Measurements from ENCODE around the gene TLL1.

Gene TLL1

DNA sequence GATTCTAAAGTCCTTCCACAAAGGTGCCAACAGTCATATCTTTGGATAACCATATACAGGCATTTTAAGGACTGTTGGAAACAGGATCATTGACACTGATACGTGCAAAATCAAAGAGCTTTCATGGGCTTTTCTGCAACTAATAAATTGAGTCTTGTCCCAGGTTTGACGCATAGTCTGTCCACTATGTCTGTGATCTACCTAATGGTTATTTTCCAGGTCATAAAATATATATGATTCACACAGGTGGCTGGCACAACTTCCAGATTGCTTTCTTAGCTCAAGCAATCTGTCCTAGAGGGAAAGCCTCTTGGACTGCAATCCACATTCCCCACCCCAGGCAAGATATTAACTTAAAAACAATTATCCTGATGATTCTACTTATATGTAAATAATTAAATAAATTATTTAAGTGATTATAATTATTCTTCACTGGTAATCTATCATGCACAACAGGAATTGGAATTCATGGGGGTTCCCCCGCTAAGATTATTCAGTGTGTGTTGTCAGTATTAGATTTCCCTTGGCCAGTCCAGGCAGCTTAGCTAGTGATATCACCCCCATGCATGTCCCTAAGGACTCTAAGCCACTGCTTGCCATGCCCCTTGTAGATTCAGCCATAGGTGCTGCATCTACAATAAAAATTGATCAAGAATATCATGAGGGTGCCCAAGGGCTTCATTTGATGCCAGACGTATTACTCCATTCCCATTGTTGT is 97.8 kb downstream of the TLL1 start:
- no peak for DNase-seq (ENCODE audit: low read depth in 2 of 3, low spot score in 2 of 3)

DNA sequence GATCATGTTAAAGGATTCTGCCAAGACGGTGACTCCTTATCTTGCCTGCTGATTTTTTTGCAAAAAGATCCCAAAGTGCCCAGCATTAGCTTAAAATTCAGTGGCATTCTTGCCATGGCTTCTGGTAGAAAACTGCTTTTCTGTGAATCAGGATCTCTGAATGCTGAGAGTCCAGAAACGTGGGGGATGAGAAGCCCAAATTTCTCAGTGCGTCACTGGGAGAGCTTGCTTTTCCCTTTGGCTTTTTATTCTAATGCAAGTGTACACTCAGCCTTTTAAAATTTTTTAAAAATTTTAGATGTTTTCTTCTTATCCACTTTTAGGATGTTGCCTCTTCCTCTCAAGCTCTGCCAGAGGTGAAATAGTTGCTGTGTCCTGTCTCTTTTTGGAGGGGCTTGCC is 98.4 kb downstream of the TLL1 start:
- no peak for DNase-seq (ENCODE audit: low read depth in 2 of 3, low spot score in 2 of 3)

DNA sequence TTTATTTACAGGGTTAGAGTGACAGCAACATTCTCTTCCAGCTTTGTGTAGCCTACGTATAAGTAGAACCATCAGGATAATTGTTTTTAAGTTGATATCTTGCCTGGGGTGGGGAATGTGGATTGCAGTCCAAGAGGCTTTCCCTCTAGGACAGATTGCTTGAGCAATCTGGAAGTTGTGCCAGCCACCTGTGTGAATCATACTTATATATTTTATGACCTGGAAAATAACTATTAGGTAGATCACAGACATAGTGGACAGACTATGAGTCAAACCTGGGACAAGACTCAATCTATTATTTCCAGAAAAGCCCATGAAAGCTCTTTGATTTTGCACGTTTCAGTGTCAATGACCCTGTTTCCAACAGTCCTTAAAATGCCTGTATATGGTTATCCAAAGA is 98.9 kb downstream of the TLL1 start:
- no peak for DNase-seq (ENCODE audit: low read depth in 2 of 3, low spot score in 2 of 3)

DNA sequence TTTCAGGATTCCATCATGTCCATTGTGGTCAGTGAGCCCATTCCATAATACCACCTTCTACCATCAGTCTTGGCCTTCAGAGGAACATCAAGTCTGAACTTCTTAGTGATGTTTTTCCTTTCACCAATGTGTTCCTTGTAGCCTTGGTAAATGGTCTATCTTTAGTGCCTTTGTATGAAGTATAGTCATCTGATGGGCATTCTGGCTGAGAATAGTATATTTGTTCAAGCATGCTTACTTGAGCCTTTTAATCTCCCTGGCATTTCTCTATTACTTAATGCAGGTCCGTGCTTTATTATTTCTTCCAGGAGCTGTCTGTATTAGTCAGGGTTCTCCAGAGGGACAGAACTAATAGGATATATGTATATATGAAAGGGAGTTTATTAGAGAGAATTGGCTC is 99.7 kb downstream of the TLL1 start:
- DNase-seq (ENCODE audit: low read depth in 2 of 3, low spot score in 2 of 3), result no peak

DNA sequence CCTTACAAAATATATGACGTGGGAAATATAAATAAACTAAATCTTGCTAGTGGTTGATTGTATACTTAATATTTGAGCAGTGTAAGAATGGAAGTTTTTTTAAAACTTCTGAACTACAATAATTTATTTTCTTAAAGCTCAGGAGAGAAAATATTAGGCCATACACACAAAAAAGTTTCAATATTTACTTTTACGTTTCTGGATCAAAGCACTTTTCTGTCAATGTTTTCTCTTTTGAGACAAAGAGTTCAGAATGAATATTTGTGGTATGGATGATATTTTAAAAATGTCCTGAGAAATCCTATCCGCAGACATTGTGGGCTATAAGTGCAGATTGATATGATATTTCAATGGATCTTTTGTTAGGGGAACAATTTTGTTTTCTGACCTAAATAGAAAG is 109.9 kb downstream of the TLL1 start:
- DNase-seq (ENCODE audit: low read depth in 2 of 3, low spot score in 2 of 3), result no peak

DNA sequence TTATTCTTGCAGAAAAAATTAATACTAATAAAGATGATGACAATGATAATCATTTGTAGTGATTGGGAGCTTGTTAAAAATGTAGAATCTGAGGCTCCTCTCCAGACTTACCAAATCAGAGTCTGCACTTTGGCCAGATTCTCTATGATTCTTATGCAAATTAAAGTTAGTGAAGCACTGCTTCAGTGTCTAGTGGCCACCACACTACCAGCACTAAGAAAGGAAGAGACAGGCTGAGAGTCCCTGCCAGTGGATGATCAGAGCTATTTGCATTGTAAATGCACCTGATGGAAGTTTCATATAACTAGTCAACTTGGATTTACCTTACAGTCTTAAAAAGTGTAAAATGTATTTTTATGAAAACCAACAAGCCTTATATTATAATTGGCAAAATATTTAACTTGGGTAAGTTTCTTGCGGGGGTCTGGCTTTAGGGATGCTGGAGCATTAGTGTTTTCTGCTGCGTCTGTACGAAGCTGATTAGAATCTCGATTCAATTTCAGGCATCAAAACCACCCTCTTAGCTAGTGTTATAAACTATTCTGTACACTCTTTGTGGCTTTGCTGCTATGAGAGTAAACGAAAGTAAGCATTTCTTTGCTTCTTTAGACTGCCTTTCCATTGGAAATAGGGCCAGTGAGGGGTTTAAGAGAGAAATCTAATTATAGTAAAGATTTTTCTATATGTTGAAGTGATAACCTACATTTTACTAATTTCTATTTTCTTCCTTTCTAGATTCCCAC is 114.1 kb downstream of the TLL1 start:
- DNase-seq (ENCODE audit: low read depth in 2 of 3, low spot score in 2 of 3), result no peak

DNA sequence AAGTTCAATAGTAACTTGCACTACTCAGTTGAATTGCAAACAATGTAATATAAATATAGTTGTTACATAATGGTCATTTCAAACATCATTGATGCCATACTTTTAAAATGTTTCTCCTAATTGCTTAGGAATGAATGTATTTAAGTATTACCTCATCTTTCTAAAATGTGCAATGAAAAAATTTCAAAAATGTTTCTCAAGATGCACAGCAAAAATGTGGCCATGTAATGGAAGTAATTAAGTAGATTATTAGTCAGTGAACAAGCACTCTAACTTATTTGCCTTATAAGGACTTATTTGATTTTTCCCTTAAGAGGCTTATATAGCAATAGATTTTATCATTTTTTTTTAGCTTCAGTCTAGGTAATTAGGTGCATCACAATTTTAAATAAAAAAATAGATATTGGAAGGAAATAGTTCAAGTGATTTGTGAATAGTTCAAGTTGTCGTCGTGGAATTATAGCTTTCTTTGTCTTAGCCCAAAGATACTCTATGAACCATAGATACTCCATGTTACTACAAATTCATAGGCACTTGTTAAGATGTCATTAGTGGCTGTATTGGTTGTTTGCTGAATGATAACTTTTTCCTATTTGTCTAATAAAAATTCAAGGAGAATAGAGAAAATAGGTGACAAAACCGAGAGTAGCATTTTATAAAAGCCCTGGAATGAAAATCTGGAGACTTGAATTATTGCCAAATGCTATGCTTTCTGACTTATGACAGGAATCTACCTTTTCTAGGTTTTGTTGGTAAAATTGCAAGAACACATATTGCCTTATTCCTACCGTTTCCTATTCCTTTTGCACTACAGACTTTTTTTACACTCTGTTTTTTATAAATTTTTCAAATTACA is 118.5 kb downstream of the TLL1 start:
- DNase-seq (ENCODE audit: low read depth in 2 of 3, low spot score in 2 of 3), result no peak

DNA sequence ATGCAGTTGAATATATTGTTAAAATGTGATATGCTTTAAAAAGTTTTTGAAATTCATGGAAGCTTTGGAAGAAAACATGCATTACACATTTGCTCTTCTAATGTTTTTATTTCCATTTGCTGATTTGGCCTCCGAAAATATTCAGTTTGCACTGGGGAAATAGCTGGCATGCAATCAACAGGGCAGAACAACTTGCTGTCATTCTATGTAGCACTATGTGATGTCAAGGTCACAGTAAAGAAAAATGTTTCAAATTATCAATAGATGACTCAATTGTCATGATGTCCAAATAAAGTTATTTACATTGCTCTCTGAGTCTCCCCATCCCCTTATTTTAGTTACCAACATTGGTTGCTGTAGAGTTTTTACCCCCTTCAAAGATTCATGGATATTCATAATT is 119.2 kb downstream of the TLL1 start:
- no peak for DNase-seq (ENCODE audit: low read depth in 2 of 3, low spot score in 2 of 3)

DNA sequence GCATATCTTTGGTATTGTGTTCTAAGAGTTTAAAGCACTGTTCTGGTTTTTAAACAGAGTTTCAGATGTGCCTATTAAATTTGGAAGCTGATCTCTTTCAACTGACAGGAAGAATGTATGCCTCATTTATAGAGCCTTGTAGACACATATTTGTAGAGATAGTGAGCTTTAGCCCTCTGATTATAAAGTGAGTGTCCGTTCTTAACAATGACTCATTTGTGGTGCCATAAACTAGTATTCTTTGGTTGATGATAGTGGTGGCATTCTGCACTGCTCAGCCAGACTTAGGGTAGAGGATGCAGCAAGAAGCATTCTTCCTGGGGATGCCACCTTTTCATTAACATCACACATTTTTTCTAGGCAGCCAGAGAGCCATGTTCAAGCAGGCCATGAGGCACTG is 121.7 kb downstream of the TLL1 start:
- DNase-seq (ENCODE audit: low read depth in 2 of 3, low spot score in 2 of 3), result no peak

DNA sequence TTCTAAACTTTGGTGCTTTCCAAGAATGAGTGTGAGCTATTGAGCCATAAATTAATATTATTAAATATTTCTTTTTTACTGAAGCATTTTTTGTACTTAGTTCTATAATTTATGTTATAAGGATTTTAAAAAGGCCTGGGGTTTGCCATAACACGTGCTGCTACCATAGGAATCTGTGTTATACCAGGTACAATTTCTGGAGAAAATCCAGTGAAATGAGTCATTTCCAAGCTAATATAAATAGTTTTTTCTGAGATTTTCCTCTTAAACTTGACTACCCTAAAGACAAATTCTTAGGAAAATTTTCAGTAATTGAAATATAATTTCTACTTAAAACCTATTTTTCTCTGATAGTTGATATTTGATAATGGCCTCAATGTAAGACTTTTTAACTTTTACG is 130.8 kb downstream of the TLL1 start:
- no peak for DNase-seq (ENCODE audit: low read depth in 2 of 3, low spot score in 2 of 3)

DNA sequence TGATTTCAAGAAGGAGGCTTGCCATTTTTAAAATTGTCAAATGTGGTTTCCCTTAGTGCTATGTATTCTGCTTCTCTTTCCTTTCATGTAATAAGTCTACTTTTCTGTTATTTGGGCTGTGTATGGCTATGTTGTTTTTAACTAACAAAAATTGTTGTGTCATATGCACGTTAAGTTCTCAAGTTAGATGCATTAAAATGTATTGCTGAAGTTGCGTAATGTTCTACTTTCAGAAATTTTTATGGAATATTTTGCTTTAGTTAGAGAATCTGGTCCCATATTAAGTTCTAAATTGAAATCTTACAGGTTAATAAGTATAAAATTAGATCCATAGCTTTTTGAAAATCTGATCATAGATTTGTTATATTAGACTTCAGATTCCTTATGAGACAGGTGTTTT is 133.2 kb downstream of the TLL1 start:
- no peak for DNase-seq (ENCODE audit: low read depth in 2 of 3, low spot score in 2 of 3)

DNA sequence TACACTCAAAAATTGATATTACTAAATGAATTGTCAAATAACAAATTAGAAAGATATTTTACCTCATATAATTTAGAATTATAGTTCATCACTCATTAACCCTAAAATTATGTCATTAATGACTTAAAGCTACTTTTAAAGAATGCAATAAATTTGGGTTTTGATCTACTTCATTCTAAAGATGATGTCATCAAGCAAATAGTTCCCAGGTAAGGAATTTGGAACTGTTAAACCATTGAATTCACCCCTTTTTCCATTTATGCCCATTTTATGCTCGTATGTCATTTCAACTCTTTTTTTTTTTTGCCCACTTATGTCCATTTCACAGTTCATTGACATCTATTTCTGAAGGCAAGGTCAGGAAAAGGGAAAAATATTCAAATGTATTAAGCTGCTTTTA is 135.5 kb downstream of the TLL1 start:
- DNase-seq (ENCODE audit: low read depth in 2 of 3, low spot score in 2 of 3), result no peak

DNA sequence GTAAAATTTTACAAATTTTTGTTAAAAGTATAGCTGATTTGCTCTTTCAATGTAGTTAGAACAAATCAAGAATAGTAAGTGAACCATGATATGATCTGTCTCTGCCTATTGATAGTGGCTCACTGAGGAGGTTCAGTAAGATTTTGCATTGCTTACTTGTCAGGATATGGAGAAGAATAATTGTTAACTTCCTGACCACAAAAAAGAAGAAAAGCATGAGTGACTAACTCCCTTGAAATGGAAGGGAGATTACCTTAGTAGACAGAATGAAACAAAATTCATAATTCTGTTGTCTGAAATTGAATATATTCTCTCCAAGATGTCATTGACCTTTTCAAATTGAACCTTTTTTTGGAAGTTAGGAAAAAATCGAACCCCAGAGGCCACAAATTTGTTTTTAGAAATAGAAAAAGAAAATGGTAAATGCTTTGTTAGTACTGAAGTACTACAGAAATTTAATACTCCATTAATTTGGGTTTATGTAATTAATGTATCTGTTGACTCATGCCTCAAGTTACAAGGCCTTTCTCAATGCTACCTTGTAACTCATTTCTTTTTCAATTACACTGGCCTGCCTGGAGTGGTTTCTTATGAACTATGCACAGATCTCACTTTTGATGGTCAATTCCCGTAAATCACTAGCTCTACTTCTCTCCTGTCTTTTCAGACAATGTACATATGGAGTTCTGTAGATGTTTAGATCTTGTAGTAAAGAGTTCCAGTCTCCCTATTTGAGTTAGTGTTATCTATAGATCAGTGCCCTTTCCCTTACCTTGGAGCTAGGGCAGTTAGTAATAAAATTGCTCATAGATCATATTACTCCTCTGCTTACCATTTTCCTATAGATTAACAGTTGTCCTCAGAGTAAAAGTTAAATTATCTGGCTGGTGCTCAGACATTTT is 139.3 kb downstream of the TLL1 start:
- DNase-seq (ENCODE audit: low read depth in 2 of 3, low spot score in 2 of 3), result no peak

DNA sequence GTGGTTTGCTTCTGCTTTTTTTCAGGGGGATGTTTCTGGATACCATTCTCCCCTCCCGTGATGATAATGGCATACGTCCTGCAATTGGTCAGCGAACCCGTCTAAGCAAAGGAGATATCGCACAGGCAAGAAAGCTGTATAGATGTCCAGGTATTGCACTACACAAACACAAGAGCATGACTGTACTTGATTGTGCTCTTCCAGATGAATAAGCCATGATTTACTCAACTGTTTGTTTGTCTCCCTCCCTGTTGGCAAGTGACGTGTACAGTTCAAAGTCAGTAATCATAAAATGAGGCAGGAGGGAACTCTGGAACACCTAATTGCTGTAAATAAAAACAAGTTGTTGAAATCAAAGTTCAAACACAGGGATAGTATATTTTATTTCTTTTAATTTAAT is 141.4 kb downstream of the TLL1 start:
- DNase-seq (ENCODE audit: low read depth in 2 of 3, low spot score in 2 of 3), result no peak

DNA sequence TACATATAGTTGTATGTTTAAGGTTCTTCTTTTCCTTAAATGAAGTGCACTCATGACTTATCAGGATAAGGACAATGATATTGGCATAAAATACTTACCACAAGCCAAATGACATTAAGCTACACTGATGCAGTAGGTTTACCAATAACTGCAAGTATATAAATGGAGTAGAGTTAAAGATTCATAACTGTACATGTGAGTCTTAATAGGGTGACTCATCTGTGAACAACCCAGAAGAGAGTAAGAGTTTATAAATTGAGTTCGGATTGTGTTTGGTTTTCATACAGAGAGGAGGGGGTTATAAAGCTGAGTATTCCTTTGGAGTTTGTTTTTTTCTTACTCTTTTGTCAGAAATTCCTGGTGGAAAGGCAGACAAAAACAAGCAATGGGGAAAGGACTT is 144.8 kb downstream of the TLL1 start:
- no peak for DNase-seq (ENCODE audit: low read depth in 2 of 3, low spot score in 2 of 3)

DNA sequence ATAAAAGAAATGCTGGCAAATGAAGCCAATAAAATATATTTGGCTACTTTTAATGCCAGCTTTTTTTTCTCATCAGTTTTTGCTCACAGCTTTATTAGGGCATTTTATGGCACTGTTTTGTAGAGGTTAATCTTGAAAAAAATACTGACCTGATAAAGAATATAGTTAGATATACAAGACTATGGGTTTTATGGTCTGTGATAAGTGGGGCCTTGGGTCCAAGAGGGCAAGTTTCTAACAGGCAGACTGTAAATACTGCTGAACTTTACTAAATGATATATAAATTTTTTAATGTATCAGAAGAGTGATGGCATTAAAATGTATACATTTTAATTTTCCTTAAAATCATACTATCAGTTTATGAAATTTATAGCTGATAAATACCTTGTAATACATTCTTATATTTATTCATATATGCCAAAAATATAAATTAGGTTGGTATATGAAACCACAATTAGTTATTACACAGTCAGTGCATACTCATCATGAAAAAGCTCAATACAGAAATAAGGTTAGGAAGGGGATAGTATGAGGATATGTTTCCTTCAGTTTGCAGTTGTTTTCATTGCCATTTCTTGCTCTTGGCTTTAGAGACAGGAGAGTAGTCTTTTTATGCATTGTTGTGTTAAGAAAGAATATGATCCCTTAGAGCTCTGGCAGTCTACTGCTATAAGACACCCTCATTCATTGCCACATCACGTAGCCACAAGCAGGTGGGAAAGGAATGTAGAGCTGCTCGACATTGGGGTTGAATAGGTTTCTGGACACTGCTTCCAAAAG is 146.6 kb downstream of the TLL1 start:
- no peak for DNase-seq (ENCODE audit: low read depth in 2 of 3, low spot score in 2 of 3)

DNA sequence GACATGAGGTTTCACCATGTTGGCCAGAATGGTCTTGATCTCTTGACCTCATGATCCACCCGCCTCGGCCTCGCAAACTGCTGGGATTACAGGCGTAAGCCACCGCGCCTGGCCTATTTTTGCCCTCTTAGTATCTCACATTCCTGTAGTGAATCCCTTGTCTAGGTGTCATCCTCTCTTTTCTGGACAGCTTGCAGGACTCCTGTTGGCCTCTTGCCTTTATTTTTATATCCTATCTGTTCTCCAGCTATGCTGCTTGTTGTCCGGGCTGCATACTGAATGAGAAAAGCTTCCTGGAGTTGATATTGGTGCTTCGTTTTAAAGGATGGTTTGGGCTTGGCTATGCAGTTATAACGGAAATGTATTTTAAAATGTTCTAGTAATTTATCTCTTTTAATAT is 148.6 kb downstream of the TLL1 start:
- DNase-seq (ENCODE audit: low read depth in 2 of 3, low spot score in 2 of 3), result no peak

DNA sequence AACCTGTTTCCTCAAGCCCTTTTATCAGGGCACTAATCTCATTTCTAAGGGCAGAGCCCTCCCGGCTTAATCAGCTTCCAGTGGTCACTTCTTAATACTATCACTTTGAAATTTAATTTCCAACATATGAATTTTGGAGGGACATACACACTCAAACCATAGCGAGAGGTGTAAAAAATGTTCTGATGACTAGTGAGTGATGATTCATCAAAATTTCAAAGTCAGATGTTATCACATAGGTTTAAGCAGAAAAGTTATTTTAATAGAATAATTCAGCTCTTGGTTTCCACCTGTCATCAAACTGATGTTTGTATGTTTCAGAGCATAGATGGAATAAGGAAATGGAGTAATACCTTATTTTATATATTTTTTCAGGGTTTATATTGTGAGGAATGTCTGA is 161.9 kb downstream of the TLL1 start:
- no peak for DNase-seq (ENCODE audit: low read depth in 2 of 3, low spot score in 2 of 3)

DNA sequence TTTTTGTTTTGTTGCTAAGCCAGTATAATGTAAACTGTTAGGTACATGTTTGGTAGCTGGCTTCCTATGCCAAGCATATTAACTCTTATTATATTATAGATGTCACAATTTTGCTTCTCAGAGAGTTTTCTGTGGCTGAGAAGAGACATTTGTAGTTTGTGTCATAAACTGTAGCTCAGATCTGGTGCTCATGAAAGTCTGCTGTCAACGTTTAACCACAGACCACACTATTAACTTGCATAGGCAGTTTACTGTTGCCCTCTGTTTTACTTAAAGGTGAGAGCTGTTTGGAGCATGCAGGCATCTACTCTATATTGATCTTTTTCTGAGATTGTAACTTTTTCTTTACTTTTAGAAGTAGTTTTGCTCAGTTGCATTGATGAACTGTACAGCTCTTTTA is 166.8 kb downstream of the TLL1 start:
- no peak for DNase-seq (ENCODE audit: low read depth in 2 of 3, low spot score in 2 of 3)

DNA sequence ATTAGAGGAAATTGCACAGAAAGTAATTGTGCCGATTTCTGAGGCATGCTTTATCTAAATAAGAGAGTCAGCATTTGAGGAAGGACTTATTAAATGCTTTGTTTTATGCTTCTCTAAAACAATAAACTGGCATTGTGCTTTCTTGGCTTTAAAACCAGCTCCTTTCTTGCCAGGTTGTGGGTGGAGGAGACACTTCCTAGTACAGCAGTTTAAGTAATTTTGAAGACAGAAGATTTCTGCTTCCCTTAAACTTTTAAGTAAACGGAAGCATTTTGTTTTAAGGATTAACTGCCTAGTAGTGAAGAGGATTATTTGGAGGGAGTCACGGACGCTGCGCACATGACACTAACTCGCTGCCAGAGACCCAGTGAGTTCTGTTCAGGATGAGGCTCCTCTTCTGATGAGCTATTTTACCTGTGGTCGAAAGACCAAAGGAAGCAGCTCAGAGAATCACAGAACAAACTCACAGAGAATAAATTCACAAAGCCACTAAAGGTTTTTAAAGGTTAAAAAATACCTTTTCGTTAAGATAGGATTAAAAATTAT is 169.5 kb downstream of the TLL1 start:
- no peak for DNase-seq (ENCODE audit: low read depth in 2 of 3, low spot score in 2 of 3)

Measured in activated CD8-positive, alpha-beta memory T cell treated with anti-CD3 and anti-CD28 coated beads for 48 hours (primary cell).